SKM-1 treated with dmso at 0.1 percent for 144 hours (cell line): ENCODE data around the gene APMAP.
"Not testable (repeated sequence)": the region's sequence is repeated elsewhere in the genome, so short reads cannot be mapped to it uniquely, and the experiment has no call there.

Source experiments
- DNase-seq: peaks from one replicate; lab custom pipeline; 2025; ENCODE audit not compliant: unreplicated experiment; lab: John Stamatoyannopoulos, UW

Gene APMAP

GRCh38 chr20:24954151-24954550 is 38.4 kb downstream of the APMAP start:
- no peak for DNase-seq

GRCh38 chr20:24953621-24954133 is 38.9 kb downstream of the APMAP start:
- DNase-seq = no peak

GRCh38 chr20:24953209-24953575 is 39.4 kb downstream of the APMAP start:
- DNase-seq = no peak

GRCh38 chr20:24952376-24953208 is 40.0 kb downstream of the APMAP start:
- DNase-seq = no peak

GRCh38 chr20:24951536-24952083 is 40.9 kb downstream of the APMAP start:
- DNase-seq = no peak

GRCh38 chr20:24950836-24951525 is 41.6 kb downstream of the APMAP start:
- no peak for DNase-seq

GRCh38 chr20:24950128-24950835 is 42.3 kb downstream of the APMAP start:
- DNase-seq = no peak

- DNase-seq = no peak
Observed at GRCh38 chr20:24949756-24950127, 42.8 kb downstream of the APMAP start.

GRCh38 chr20:24948939-24949679 is 43.4 kb downstream of the APMAP start, which contains the start of gene CST7:
CST7 (plus strand) TSS chr20:24949269; CDS start chr20:24949506, 237 bp downstream.
- no peak for DNase-seq

- not testable (repeated sequence) for DNase-seq
Observed at GRCh38 chr20:24948396-24948938, 44.1 kb downstream of the APMAP start.

GRCh38 chr20:24946376-24946775 is 46.2 kb downstream of the APMAP start:
- DNase-seq = not testable (repeated sequence)

GRCh38 chr20:24943731-24944130 is 48.8 kb downstream of the APMAP start:
- DNase-seq = no peak

- no peak for DNase-seq
Observed at GRCh38 chr20:24943196-24943595, 49.4 kb downstream of the APMAP start.

GRCh38 chr20:24942679-24943078 is 49.9 kb downstream of the APMAP start:
- no peak for DNase-seq

GRCh38 chr20:24939036-24939435 is 53.5 kb downstream of the APMAP start:
- no peak for DNase-seq

GRCh38 chr20:24938498-24938897 is 54.1 kb downstream of the APMAP start:
- no peak for DNase-seq

GRCh38 chr20:24937579-24937978 is 55.0 kb downstream of the APMAP start:
- DNase-seq = no peak

GRCh38 chr20:24936526-24937407 is 55.8 kb downstream of the APMAP start:
- DNase-seq = peak; percentile 33
